Measurements from ENCODE around the gene PRPSAP2.
"Not testable (repeated sequence)": the region's sequence is repeated elsewhere in the genome, so short reads cannot be mapped to it uniquely, and the experiment has no call there.

Gene PRPSAP2

DNA sequence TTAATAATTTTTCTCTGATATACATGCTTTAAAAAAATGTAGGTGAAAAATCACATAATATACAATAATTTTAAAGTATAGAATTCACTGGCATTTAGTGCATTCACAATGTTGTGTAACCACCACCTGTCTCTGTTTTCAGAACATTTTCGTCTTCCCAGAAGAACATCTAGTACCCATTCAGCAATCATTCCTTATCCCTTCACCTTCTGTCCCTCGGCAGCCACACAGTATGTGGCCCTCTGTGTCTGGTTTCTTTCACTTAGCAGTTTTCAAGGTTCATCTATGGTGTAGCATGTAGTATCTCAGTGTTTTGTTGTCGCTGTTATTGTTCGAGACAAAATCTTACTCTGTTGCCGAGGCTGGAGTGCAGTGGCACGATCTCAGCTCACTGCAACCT lies 33.6 kb downstream of the PRPSAP2 start:
- DNase-seq: no peak

DNA sequence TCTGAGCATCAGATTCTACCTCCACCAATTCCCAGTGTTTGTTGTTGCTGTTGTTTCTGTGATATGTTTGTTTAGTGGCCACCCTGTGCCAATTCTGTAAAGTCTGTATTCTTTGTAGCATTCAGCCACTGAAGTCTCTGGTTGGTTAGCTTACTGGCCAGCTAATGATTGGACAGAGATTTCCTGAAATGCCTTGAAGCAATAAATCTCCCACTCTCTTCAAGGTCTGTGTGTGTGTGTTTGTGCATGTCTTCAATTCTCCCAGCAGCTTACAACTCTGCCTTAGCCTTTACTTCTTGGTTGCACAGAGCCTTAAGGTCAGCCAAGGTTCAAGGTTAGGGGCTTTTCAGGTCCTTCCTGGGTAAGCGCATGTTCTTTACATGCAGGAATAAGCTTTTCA lies 38.2 kb downstream of the PRPSAP2 start:
- no peak for DNase-seq

DNA sequence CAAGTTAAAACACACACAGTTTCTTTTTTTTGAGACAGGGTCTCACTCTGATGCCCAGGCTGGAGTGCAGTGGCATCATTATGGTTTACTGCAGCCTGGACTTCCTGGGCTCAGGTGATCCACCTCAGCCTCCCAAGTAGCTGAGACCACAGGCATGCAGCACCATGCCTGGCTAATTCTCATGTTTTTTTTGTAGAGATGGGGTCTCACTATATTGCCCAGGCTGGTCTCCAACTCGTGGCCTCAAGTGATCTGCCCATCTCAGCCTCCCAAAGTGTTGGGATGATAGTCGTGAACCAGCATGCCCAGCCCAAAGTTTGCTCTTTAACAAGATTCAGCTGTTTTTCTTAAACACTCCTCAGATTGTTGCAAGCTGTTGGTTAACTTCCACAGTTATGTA lies 39.0 kb downstream of the PRPSAP2 start:
- no peak for DNase-seq

DNA sequence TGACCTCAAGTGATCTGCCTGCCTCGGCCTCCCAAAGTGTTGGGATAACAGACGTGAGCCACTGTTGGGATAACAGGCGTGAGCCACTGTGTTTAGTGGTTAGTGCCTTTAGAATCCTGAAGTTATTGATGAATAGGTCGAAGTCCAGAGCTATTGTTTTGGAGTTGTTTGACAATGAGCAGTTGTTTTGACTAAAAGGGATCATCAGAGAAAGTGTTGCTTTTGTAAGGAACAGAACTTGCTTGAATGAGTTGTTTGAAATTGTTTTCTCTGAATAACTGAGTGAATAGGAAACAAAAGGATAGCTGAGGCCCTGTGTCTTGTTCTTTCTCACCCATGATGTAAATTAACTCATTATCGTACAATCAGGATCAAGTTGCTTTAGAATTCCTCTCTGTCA lies 46.6 kb downstream of the PRPSAP2 start:
- DNase-seq: no peak

DNA sequence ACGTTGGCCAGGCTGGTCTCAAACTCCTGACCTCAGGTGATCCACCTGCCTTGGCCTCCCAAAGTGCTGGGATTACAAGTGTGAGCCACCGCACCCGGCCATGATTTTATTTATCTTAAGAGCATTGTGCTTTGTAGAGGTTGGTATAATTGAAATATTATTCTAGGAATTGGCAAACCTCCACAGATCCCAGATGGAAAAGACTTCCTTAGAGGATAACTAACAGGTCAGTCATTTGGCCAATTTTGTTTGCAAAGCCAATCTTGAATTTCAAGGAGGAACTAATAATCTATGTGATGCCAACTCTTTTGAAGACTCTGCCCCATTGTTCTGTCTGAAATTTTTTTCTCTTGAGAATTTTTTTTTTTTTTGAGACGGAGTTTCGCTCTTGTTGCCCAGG lies 47.3 kb downstream of the PRPSAP2 start:
- no peak for DNase-seq

DNA sequence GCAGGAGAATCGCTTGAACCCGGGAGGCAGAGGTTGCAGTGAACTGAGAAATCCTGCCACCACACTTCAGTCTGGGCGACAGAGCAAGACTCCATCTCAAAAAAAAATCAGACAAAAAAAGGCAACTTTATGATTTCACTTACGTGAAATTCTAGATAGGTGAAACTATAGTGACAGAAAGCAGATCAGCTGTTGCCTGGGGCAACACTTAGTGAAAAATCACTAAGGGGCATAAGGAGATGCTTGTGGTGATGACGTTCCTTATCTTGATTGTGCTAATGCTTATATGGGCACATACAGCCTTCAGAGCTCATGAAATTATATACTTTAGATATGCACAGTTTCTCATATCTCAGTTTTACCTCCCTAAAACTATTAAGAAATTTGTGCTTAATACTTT lies 52.4 kb downstream of the PRPSAP2 start:
- no peak for DNase-seq

DNA sequence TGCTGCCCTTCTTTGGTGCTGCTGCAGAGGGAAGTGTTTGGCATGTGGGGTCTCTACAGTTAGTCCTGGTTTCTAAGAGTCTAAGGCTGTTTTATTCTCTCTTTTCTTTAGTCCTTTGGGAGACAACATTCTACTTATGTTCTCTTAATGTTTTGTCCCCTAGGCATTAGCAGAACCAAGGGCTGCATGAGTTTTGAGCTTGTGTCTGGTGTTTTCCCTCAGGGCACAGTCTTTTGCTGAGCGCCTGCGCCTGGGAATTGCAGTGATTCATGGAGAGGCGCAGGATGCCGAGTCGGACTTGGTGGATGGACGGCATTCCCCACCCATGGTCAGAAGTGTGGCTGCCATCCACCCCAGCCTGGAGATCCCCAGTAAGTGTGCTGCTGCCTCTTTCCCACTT lies 53.0 kb downstream of the PRPSAP2 start:
- DNase-seq: no peak

DNA sequence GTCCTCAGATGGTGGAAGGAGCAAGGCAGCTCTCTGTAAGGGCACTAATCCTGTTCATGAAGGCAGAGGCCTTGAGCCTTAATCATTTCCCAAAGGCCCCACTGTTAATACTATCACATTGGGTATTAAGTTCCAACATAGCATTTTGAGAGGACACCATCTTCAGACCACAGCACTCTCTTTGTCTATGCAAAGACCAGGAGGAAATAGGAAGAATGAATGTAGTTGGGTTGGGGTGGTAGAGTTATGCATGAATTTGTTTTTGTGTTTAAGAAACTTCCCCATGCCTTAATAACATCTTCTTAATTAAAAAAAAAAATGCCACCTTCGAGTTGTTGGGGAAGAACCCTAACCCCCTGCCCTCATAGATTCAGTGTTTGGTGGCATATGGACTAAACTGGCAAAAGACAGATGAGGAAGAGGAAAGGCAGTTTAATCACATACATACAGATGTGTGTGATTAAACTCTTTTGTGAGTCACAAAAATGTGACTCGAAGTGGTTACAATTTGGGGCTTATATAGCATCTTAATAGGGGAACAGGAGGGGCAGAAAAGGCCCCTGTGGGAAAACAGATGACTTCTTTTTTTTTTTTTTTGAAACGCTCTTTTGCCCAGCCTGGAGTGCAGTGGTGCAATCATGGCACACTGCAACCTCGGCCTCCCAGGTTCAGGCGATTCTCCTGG lies 59.0 kb downstream of the PRPSAP2 start:
- DNase-seq: no peak

DNA sequence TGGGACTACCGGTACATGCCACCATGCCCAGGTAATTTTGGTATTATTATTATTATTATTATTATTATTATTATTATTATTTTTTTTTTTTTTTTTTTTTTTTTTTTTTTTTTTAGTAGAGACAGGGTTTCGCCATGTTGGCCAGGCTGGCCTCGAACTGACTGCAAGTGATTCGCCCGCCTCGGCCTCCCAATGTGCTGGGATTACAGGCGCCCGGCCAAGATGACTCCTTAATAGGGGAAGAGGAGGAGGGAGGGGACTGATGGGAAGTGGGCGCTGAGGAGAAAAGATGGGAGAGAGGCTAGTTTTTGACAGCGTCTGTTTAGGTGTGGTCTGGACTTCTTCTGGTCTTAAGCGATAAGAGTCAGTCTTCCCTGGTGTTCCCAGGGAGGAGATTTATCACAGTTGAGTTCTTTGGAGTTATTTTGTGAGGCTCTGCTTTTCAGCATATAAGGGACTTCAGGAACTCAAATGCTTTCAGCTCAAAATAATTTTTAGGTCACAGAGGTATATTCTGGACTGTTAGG lies 59.6 kb downstream of the PRPSAP2 start:
- DNase-seq: no peak

DNA sequence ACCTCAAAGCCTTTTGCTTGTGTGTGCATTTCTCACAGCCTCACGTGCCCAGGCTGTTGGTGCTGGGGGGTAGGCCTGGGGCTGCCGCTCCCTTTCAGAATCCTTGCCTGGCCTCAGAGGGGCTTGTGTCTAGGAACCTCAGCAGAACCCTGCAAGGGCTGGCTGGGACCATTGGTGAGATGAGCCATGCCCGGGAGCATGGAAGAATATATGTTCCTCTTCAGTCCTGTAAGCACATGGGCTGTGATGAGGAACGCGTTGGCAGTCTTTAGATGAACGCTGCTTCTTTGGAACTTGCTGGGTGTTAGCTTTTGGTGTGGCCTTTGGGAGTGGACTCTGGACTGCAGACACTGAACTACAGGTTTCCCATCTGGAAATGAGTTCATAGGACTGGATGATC lies 62.0 kb downstream of the PRPSAP2 start:
- DNase-seq: no peak

DNA sequence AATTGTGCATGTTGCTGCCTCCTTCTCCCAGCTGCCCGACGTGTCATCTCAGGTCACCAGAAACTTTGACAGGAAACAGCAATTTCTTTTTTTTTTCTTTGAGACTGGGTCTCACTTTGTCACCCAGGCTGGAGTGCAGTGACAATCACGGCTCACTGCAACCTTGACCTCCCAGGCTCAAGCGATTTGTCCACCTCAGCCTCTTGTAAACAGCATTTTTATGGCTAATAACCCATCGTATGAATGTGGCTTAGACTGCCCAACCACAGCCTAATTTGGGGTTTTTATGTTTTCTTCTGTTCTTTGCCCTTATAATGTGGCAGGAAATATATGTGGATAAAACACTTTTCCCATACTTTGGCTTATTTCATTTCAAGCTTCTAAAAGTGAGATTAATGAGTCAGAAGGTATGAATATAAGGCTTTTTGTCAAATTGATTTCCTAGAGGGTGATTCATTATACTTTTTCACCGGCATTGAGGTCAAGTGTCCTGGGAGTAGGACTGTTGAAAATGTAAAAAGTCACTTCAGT lies 63.0 kb downstream of the PRPSAP2 start:
- DNase-seq: no peak

DNA sequence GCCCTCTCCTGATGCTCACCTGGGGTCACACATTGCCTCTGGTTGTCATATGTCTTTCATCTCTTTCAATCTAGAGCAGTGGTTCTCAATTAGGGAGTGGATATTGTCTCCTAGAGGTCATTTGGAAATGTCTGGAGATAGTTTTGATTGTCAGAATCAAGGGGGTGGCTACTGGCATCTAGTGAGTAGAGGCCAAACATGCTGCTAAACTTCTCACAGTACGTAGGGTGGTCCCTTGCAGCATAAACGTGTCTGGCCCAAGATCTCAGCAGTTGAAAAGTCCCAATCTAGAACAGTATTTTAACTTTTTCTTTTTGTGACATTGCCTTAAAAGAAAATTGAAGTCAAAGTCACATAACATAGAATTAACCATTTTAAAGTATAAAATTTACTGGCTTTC lies 63.6 kb downstream of the PRPSAP2 start:
- DNase-seq: no peak

DNA sequence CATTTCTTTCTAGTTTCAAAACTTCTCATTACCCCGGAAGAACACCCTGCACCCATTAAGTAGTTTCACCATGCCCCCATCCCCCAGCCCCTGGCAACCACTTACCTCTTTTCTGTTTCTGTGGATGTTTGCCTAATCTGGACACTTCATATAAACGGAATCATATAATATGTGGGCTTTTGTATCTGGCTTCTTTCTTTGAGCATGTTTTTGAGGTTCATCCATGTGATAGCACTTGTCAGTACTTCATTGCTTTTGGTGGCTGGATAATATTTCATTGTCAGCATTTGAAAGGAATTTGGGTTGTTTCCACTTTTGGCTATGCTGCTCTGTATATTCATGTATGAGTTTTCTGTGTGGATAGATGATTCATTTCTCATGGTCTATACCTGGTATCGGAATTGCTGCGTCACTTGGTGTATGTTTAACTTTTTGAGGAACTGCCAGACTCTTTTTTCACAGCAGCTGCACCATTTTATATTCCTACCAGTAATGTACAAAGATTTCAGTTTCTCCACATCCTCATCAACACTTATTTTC lies 64.1 kb downstream of the PRPSAP2 start:
- no peak for DNase-seq

DNA sequence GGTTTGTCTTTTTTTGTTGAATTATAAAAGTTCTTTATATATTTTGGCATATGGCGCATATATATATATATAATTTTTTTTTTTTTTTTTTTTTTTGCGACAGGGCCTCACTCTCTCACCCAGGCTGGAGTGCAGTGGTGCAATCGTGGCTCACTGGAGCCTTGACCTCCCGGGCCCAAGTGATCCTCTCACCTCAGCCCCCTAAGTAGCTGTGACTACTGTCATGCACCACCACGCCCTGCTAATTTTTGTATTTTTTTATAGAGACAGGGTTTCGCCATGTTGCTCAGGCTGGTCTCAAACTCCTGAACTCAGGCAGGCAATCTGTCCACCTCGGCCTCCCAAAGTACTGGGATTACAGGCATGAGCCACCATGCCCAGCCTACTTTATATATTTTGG lies 64.7 kb downstream of the PRPSAP2 start:
- DNase-seq: not testable (repeated sequence)

DNA sequence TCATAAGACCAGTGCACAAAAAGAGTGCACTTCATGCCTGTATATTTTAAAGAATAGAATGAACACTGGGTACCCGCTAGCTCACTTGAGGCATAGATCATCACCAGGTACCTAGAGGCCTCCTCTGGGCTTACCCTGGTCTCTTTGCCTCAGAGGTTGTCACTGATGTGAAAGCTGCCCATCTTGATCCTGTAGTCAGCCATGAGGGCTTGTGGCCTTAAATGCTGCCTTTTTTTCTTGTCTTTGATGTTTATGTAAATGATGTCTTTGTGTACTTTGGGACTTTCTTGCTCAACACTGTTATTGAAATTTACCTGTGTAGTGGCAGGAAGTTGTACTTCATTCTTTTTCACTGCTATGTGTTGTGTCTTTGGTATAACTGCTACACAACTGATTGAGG lies 67.3 kb downstream of the PRPSAP2 start:
- DNase-seq: no peak

DNA sequence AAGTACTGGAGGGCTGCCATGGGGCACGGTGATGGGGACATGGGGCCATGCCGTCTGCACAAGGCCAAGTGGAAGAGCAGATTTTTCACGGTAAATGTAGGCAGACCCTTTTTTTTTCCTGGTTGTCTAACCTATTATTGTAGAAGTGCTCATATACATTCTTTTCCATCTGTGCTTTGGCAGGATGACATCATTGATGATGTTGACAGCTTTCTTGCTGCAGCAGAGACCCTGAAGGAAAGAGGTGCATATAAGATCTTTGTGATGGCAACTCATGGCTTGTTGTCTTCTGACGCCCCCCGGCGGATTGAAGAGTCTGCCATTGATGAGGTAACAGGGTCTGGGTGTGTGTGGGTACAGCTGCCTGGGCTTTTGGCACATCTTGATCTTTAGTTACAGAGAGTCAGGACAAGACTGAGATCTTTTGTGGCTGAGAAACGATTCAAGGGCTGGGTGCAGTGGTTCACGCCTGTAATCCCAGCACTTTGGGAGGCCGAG lies 70.7 kb downstream of the PRPSAP2 start:
- no peak for DNase-seq

DNA sequence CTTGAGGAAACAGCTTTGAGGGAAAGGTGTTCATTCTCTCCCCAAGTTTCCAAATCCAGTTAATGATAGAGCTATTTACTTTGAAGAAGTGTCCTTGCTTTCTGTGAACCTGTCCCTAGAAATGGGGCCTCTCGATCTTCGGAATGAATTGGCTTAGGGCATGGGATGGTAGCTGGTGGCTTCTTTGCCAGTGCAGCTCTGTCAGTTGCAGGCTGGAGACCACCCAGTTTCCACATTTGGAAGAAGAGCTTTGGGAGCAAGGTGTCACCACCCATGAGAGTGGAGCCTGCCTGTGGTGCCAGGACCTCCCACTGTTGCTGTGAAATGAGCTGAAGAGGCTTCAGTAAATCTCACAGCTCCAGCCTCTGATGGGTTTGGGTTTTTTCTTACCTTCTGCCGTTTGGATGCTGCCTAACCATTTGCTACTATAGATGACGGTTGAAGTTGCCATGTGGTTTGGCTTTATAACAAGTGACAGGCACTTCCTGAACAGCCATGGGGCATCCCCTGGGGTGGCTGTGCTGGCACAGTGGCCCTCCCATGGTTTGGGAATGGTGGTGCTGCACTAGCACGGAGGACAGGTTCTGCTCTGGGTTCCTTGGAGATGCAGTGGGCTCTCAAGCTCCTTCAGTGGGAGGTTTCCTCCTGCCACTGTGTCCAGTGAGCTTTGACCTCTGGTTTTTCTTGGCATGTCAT lies 74.6 kb downstream of the PRPSAP2 start:
- DNase-seq: no peak

DNA sequence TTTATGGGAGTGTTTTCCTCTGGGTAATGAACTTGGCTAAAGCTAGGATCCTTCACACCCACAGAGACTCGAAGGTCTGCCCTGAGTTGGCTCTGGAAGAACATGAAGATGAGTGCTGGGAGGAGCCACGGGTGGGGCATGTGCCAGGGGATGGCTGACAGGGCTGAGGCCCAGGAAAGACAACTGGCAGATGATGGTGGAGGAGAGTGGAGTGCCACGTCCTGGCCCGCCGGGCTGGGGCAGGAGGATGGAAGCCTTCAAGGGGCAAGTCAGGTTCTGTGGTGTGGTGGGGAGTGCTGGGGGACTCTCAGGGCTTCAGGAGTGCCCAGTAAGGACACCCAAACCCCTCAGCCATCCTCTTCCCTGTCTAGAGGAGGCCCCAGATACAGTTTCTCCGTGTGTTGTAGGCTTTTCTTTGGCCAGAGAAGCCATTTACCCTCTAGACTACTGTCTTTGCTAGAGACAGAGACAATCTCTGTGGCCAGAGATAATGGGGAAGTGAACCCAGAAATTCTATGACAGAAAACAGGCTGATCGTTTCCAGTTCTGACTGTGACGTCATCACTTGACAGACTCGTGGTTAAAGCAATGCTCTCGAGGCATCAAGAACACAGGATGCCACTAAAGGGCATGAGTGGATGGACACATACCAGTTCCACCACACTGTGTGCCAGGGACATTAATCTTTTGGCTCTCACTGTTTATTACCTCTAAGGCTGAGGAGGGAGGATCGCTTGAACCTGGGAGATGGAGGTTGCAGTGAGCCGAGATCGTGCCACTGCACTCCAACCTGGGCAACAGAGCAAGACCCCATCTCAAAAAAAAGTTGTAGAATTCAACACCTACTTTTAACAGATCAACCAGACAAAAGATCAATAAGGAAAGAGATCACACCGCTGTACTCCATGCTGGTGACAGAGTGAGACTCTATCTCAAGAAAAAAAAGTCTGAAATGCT lies 75.4 kb downstream of the PRPSAP2 start:
- no peak for DNase-seq

DNA sequence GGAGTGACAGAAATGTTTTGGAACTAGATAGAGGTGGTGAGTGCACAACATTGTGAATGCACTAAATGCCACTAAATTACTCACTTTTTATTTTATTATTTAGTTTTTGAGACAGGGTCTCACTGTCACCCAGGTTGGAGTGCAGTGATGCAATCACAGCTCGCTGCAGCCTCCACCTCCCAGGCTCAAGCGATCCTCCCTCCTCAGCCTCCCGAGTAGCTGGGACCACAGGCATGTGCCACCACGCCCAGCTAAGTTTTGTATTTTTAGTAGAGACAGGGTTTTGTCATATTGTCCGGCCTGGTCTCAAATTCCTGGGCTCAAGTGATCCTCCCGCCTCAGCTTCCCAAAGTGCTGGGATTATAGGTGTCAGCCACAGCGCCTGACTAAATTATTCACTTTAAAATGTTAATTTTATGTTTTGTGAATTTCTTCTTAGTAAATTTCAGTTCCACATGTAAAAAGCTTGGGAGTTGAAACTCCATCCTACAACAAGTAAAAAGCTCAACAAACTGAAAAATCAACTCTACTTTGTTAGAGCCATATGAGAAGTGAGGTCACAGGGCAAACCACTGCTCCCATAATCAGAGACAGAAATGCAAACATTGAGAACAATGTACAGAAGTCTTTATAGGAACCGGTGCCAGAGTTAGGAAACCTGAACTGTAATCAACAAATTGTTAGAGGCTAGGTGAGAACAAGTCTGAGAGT lies 80.2 kb downstream of the PRPSAP2 start:
- DNase-seq: no peak

DNA sequence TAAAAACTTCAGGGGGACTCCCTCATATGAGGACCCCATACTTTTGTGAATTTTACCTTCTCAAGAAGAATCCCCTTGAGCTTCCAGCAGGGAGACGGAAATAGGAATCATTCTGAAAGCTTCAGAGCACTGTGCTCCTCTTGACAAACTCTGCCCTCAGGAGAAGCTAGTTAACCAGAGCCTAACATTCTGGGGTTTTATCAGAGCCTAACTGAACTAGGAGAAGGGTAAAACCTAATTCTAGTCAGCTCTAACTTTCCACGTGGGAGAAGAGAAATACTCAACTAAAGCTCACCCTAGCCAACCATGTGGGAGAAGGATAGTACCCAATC lies 80.7 kb downstream of the PRPSAP2 start:
- DNase-seq: no peak

DNA sequence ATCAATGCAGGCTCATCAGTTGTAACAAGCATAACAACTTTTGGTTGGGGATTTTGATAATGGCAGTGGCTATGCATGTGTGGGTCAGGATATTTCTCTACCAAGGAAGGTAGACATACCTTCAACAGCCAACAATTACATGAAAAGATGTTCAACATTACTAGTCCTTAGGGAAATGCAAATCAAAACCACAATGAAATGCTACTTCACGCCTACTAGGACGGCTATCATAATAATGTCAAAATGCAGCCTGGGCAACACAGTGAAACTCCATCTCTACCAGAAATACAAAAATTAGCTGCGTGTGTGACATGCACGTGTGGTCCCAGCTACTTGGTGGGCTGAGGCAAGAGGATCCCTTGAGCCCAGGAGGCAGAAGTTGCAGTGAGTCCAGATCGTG lies 86.7 kb downstream of the PRPSAP2 start:
- no peak for DNase-seq

DNA sequence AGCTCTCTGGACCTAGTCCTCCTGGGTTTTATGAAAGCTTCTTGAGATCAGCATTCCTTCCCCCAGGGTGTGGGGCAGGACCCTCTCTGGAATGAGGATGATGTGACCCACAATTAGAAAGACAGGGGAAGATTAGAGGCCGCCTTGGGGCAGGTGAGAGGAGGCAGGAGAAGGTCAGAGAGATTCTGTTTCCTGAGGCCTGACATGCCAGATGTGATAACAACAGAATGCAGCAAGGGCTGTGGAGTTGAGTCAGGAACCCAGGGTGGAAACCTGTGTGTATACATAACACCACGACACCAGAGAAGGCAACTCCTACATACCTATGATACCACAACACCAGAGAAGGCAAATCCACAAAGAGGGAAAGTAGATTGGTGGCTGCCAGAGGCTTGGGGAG lies 88.6 kb downstream of the PRPSAP2 start:
- no peak for DNase-seq

Measured in 8988T (cell line).